ENCODE measurements around the gene PM20D2. TPM values are rescaled to one million over a fixed set of nuclear protein-coding genes. Genes with fewer than 3 reads are reported as not detected.

The PM20D2 gene
- total RNA-seq, 1 donor from 2014 or later, result 6.8 TPM

DNA sequence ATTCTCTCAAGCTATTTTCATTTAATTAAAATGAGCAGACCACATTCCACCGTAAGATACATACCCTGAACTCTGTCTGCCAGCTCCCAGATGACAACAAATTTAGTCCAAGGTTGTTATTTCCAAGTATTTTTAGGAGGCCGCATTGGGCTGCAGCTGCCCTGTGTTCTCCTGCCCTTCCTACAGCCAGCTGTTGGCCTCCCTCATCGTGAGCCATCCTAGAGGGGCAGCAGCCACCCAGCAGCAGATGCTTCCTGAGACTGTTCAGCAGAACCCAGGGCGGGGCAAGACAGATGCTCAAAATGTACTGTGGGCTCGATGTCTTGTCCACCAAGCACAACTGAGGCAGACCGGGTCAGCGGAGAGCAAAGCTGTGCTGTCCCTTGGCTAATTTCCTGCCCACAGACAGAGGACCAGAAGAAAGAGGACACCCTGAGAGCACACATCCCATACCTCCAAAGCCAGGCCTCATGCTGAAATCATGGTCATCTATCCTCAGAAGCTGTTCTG is 54.9 kb downstream of the PM20D2 start:
- DNase-seq (ENCODE audit: extremely low read depth, low read depth, low spot score), result no peak

DNA sequence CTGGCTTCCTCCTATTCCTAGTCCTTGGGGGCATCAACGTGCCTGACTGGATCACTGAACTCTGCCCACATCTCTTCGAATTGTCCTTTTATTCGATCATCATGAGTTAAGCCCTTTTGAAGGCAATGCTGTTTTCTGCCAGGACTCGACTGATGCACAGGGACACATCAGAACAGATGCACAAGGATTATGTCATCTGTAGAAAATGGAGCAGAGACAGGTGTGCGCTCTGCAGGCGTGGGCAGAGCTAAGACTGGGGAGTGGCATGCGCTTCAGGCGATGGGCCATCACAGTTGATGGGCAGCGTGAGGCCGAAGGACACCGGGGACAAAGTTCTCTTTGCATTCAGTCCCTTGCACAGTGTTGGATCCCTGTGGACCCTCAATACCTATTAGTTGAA is 58.2 kb downstream of the PM20D2 start:
- DNase-seq (ENCODE audit: extremely low read depth, low read depth, low spot score), result no peak

DNA sequence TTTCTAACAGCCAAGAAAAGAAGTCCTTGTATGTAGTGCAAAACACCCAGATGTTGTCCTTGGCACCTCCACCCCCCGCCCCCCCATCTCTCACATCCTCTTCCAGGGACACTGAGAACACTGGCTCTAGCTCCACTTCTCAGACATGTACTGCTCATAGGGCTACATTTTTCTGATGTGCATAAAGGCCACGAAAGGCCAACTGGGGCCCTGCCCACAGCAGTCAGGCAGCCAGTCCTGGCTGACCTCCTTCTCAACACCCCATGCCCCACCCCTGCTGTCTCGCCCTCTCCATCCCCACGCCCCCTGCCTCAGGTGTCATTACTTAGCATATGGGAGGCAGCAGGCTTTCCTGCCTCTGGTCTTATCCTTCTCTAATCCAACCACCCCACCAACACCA is 60.0 kb downstream of the PM20D2 start:
- no peak for DNase-seq (ENCODE audit: extremely low read depth, low read depth, low spot score)

DNA sequence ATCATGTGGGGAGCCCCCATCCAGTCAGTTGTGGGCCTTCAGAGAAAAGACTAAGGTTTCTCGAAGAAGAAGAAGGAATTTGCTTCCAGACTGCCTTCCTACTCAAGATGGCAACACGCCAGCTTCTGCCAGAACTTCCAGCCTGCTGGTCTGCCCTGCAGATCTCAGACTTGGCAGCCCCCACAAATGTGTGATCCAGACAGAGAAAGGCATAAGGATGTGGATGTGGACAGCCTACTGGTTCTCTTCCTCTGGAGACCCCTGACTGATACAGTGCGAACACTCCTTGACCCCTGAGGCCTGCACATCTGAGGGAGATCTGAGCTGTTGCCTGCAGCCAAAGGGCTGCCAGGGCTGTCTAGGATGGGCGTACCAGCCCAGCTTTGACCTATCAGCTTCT is 62.7 kb downstream of the PM20D2 start:
- no peak for DNase-seq (ENCODE audit: extremely low read depth, low read depth, low spot score)

DNA sequence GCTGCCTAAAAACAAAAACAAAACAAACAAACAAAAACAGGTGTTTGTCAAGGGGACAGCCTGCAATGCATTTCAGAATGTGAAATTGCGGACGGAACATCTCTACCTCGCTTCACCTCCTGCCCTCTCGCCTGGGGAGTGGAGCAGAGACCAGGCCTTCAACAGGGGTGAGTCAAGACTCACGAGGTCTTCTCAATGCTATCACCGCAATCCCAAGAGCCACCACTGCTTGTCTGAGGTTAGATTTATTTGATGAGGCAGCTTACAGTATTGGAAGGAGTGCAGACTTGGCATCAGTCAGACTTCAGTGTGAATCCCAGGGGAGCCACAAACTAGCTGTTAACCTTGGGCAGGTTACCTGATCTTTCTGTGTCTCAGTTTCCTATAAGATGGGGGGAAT is 63.6 kb downstream of the PM20D2 start:
- no peak for DNase-seq (ENCODE audit: extremely low read depth, low read depth, low spot score)

DNA sequence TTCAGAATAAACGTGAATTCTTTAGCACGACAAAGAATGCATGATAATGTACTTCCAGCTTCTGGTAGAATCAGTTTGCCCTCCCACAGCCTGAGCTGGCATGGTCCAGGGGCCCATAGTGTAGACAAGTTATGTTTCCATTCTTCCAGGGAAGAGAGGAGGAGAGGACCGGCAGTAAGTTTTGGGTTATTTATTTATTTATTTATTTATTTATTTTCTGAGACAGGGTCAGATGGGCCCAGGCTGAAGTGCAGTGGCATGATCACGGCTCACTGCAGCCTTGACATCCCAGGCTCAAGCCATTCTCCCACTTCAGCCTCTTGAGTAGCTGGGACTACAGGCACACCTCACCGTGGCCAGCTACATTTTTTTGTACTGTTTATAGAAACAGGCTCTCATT is 66.6 kb downstream of the PM20D2 start:
- DNase-seq (ENCODE audit: extremely low read depth, low read depth, low spot score), result no peak

DNA sequence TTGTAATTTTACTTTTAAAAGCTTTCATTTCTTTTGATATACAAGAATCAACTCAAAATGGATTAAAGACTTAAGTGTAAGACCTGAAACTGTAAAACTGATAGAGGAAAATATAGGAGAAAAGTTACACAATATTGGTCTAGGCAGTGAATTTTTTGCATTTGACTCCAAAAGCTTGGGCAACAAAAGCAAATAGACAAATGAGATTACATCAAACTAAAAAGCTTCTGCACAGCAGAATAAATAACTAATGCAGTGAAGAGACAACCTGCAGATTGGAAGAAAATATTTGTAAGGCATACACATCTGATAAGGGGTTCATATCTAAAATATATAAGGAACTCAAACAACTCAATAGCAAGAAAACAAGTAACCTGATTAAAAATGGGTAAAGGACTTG is 68.3 kb downstream of the PM20D2 start:
- DNase-seq (ENCODE audit: extremely low read depth, low read depth, low spot score), result no peak

Other genes with a start within 250 kb of the PM20D2 start
- 10.2 and 10.3 TPM in 2 replicates for gene RNGTT, start 182.4 kb upstream of the PM20D2 start, total RNA-seq
- gene PNRC1, start 65.3 kb upstream of the PM20D2 start, total RNA-seq, result 108 and 120 TPM in 2 replicates
- 0.18 and 0.44 TPM in 2 replicates for gene SRSF12, start 28.0 kb upstream of the PM20D2 start, total RNA-seq
- not detected in 2 replicates for gene GABRR1, start 71.3 kb downstream of the PM20D2 start, total RNA-seq
- 0.18 TPM in 1 of 2 replicates, not detected in the other for gene GABRR2, start 169.2 kb downstream of the PM20D2 start, total RNA-seq
- gene UBE2J1, start 206.7 kb downstream of the PM20D2 start, total RNA-seq, result 68.4 and 68.7 TPM in 2 replicates

All from glomerular endothelial cell (primary cell).